ENCODE results near the gene PSMD1.
A peak's percentile ranks its signal among the peaks of the same experiment; 100 is the strongest.
"Not testable (repeated sequence)": the region's sequence is repeated elsewhere in the genome, so short reads cannot be mapped to it uniquely, and the experiment has no call there.

Gene PSMD1

GRCh38 chr2:231056453-231057416 lies at the start of gene PSMD1:
PSMD1 (plus strand) TSS chr2:231056867; CDS start chr2:231057026, 159 bp downstream.
- peak; percentile 89 for DNase-seq (ENCODE audit: low read depth)

DNA sequence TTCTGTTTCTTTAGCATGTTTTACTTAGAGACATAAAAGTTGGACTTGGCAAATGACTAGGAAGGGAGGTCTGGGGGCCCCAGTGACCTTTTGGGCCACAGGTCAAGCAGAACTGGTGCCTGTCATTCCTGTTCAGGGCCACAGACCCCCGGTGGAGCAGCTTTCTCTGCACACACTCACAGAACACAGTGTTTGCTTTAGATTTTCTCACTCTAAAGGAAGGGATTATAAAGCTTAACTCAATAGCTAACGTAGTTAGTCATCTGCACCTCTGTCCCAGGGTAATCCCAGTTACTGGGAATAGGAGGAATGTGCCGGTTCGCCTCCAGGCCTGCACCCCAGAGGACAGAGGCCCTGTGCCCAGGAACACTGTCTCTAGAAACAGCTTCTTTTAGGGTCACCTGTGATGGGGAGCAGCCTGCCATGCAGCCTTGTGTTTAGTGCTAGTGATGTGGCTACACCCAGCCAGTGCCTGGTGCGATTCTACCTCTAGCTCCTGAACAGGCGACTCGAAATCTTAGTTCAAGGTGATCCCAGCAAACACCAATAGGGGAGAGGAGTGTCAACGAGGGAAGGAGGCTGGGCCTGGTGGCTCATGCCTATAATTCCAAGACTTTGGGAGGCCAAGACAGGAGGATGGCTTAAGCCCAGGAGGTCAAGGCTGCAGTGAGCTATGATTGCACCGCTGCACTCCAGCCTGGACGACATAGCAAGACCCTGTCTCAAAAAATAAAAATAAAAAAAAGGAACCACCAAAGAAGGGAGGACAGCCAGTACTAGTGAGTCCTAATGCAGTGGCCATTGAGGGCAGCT lies 49.2 kb upstream of the PSMD1 start:
- DNase-seq (ENCODE audit: low read depth) = no peak

- DNase-seq (ENCODE audit: low read depth) = no peak
Observed at GRCh38 chr2:231008131-231008530, 48.5 kb upstream of the PSMD1 start.

DNA sequence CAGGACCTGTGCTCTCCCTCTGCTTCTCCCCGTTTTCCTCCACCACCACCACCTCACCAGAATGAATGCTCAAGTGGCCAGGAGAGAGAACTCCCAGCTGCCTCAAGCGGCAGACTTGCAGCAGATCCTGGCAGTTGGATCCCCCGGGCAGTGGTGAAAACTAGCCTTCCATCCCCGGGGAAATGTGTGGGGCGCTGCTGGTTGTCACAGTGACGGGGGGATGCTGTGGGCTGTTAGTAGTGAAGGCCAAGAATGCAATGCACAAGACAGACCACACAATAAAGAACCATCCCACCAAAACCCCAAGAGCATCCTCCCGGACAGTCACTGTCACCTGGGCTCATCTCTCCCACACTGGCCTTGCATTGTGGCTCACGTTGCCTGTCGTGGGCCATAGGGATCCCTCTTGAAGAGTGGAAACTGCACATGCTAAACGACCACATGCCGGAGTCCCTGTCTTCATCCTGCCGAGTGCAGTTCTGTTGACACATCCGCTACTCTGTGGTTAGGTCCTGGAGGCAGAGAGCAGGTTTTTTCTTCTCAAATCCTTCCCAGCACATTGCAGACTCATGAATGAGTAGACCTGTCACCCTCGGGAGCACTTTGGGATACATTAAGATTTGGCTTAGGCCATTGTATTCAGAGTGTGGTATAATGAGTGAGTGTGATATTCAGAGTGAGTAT lies 47.3 kb upstream of the PSMD1 start:
- DNase-seq (ENCODE audit: low read depth) = no peak

- no peak for DNase-seq (ENCODE audit: low read depth)
Observed at GRCh38 chr2:231010201-231010730, 46.4 kb upstream of the PSMD1 start.

DNA sequence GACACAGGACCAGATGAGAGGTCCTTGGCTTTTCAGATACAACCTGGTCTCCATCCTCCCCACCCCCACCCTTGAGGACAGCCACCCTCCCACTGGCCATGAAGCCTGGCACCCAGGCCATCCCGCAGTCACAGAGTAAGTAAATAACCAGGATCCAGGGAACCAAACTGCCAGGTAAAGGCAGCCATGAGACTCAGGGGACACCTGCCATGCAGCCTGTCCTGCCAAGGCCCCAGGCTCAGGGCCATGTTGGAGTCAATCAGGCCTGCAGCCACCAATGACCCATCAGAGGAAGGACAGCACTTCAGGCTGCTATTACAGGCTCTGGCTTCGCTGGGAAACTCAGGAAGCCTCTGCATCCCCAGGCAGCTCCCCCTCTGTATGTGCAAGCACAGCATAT lies 45.1 kb upstream of the PSMD1 start:
- no peak for DNase-seq (ENCODE audit: low read depth)

- no peak for DNase-seq (ENCODE audit: low read depth)
Observed at GRCh38 chr2:231012463-231012862, 44.2 kb upstream of the PSMD1 start.

GRCh38 chr2:231013820-231014219 lies 42.8 kb upstream of the PSMD1 start:
- no peak for DNase-seq (ENCODE audit: low read depth)

- no peak for DNase-seq (ENCODE audit: low read depth)
Observed at GRCh38 chr2:231015478-231015877, 41.2 kb upstream of the PSMD1 start.

GRCh38 chr2:231015926-231016325 lies 40.7 kb upstream of the PSMD1 start:
- DNase-seq (ENCODE audit: low read depth) = no peak

DNA sequence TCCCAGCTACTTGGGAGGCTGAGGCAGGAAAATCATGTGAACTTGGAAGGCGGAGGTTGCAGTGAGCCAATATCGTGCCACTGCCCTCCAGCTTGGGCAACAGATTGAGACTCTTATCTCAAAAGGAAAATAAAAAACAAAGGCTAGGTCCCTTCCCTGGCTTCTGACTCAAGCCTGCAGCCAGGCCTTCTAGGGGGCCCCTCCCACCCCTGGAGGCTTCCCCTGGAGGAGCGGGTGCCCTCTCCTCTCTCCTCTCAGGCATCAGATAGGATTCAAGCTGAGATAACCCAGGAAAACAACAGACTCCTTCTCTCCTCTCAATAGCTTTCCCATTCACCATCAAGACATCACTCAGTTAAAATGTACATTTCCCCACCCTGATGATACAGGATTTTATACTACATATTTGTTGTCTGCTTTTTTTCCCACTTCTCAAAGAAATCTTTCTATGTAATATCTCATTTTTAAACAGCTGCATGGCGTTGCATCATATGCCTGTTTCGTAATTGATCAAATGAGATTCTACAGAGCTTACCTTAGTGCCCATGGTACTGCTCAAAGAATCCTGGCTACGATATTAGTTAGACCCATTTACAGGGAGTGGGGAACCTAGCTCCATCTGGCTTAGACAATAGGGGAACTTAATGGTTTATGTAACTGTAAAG lies 40.0 kb upstream of the PSMD1 start:
- DNase-seq (ENCODE audit: low read depth) = no peak

DNA sequence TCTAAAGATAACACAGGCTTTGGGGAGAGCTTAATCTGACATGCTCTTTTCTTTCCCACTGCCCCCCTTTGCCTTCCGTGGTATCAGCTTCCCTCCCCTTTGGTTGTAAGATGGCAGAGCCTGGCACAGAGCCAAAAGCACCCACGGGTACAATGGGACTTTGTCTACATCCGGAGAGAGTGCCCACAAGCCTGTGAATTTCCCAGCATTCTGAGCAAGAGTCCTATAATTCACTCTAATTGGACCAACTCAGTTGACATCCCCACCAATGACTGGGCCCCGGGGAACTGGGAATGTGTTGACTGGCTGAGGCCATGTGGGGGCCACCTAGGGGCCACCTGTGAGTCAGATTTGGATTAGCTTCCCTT lies 39.5 kb upstream of the PSMD1 start:
- DNase-seq (ENCODE audit: low read depth) = no peak

DNA sequence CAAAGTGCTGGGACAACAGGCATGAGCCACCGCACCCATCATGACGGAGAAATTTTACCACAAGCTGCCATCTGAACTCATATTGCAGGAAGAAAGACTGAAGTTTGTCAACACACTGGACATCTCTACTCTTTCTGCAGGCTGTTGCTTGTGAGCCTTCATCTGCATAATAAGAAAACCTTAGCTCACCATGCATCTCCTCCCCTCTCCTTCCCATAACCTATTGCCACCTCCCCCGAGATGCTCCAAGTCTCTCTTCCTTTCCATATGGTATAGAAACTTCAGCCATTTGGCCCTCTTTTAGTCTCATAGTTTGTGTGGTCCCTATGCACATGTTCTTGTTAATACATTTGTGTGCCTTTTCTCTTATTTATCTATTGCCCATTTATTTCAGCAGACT lies 38.5 kb upstream of the PSMD1 start:
- no peak for DNase-seq (ENCODE audit: low read depth)

GRCh38 chr2:231025059-231025458 lies 31.6 kb upstream of the PSMD1 start:
- DNase-seq (ENCODE audit: low read depth) = not testable (repeated sequence)

- no peak for DNase-seq (ENCODE audit: low read depth)
Observed at GRCh38 chr2:231028889-231029288, 27.8 kb upstream of the PSMD1 start.

GRCh38 chr2:231029563-231029962 lies 27.1 kb upstream of the PSMD1 start:
- DNase-seq (ENCODE audit: low read depth) = no peak

- DNase-seq (ENCODE audit: low read depth) = no peak
Observed at GRCh38 chr2:231030725-231031124, 25.9 kb upstream of the PSMD1 start.

DNA sequence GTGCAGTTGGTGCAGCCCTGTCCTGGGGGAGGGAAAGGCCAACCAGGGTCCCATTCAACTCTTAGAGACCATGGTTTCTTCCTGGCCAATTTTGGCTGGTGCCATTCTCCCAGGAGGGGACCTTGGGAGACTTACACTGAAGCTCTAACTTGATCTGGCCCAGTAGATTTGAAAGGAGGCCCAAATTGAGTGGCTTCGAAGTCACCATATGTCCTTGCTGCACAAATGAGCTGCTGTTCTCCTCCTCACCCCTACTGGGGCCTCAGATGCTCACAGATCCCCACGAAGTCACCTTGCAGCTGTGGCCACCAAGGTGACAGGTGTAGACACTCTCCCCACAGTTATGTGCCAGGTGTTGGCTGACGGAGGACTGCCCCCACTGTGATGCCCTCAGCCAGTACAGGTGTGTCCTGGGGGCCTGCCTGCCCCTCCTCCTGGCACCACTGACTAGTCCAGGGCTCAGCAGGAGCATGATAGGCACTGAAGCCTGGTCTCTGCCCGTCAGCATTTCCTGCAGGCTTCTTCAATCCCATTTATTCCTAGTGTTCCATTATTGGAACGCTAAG lies 24.0 kb upstream of the PSMD1 start:
- no peak for DNase-seq (ENCODE audit: low read depth)

GRCh38 chr2:231033147-231034132 lies 23.2 kb upstream of the PSMD1 start:
- DNase-seq (ENCODE audit: low read depth) = no peak

GRCh38 chr2:231034291-231034882 lies 22.3 kb upstream of the PSMD1 start:
- DNase-seq (ENCODE audit: low read depth) = no peak

All from stimulated activated CD8-positive, alpha-beta memory T cell treated with anti-CD3 and anti-CD28 coated beads, Interleukin-4, amount 100 ng/mL, for 24 hours (primary cell).